Measurements from ENCODE around the gene CETP. TPM values are rescaled to one million over a fixed set of nuclear protein-coding genes. Genes with fewer than 3 reads are reported as not detected.

The CETP gene
- total and polyA plus RNA-seq, 2 of the 13 experiments (the other 11 are each of a cell fraction or from before 2014, with no cell fraction given): 0.31 to 9.8 TPM

DNA sequence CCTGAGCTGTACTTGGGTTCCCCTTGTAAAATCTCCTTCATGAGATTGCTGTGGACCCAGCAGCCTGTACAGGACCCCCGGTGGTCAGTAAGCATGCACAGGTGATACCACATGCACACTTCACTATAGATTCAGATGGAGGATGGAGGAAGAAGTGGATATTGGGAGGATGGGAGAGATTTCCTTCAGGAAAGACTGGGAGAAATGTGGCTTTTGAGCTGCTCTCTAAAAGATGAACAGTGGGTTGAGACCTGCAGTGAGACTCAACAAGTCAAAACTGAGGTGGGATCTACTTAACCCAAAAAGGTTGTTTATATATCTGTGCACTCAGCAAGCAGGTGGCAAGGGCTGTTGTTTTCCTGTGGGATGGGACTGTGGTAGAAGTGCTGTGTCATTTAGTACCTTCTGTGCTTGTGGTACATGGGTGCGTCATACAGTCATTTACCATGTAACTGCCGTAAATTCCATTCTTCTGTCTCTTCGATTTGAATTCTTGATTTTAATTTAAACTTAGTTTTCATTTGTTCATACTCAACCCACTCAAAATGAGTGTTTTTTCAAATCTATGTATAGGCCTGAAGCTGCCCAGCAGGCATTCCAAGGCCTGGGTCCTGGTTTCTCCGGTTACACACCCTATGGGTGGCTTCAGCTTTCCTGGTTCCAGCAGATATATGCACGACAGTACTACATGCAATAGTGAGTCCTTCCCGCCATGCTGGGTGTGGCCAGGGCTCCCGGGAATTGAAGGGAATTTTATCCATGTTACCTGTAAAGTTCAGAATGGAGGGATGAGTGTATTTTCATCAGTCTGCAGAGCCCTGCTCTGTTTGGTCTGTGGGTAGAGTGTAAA lies 22.9 kb upstream of the CETP start:
- CTCF ChIA-PET (ENCODE audit: low intra/inter-chr PET ratio, low total read pairs): no interaction called here
- peaks cover 48 to 89% of the 10 kb centered on the region in 2 experiments for H3K36me3 ChIP-seq (replicated peaks in 1 of 2; ENCODE audit: control insufficient read depth in 1 of 2, insufficient read depth in 2 of 2, low read length in 2 of 2)
- H3K79me2 ChIP-seq (ENCODE audit: insufficient read depth, low read length): peaks cover 47% of the 10 kb centered on the region
- H3K4me2 ChIP-seq (ENCODE audit: low read depth, low read length): no peak overlapping the region
- no peak for FAIRE-seq
- no peaks in the 10 kb centered on the region for H3K9me3 ChIP-seq (ENCODE audit: low read length)
- H4K20me1 ChIP-seq (ENCODE audit: insufficient read depth, low read length): peaks cover 92% of the 10 kb centered on the region
- in situ Hi-C loops (cut with HindIII; ENCODE audit: extremely low pct_ligation_motif_present, low pct_unique_long_range_greater_than_20kb): no loop called here
- intact Hi-C loops (cut with micrococcal nuclease; ENCODE audit: unreplicated experiment): no loop called here
- H3K9ac ChIP-seq (ENCODE audit: insufficient read depth, low read depth, low read length): no peak overlapping the region
- BruUV-seq (replicated peaks): no TSS peak
- ATAC-seq: peak; percentile 26
- no peaks in the 10 kb centered on the region; a peak in 1 of 5 replicates for H3K27me3 ChIP-seq (ENCODE audit: control insufficient read depth in 1 of 2, insufficient read depth in 2 of 2, low read length in 2 of 2)
- H3K27ac ChIP-seq (ENCODE audit: extremely low read length, insufficient read depth, low read length): no peak overlapping the region
- POLR2A ChIA-PET: interaction anchor here (0.5 to 1.8 kb wide), 4 partner anchors 8 to 75 kb away, joined by 3 to 7 read pairs (median 4); no protein-coding TSS in a partner anchor
- no peak for DNase-seq (ENCODE audit: low spot score)
- 93% methylated on average over 8 of the region's 8 CpGs for WGBS (ENCODE audit: low lambda C conversion rate)
- no peak overlapping the region for H3K4me3 ChIP-seq (replicated peaks in 1 of 3; ENCODE audit: insufficient read depth in 1 of 3, low read depth in 2 of 3, low read length in 3 of 3)
- H3K4me1 ChIP-seq (ENCODE audit: insufficient read depth, low read length): peaks cover 60% of the 10 kb centered on the region
- no peak overlapping the region for H2AFZ ChIP-seq (ENCODE audit: low read length)
- TF ChIP-seq CEBPG (CRISPR knock-in tag; IDR thresholded peaks at IDR 0.05) (no peak), NFYB (CRISPR knock-in tag; IDR thresholded peaks at IDR 0.05) (no peak), POLR2AphosphoS2 (IDR thresholded peaks at IDR 0.05; ENCODE audit: low read depth, low read length) (peak; percentile 77), RBFOX2 (IDR thresholded peaks at IDR 0.05; ENCODE audit: low read depth, low read length) (peak; percentile 73), NCOR1 (IDR thresholded peaks at IDR 0.05; ENCODE audit: borderline replicate concordance, low read length) (no peak), SOX13 (IDR thresholded peaks at IDR 0.05) (no peak), SOX13 (CRISPR knock-in tag; conservative IDR thresholded peaks at IDR 0.05 in 1 of 2, IDR thresholded peaks at IDR 0.05 in 1 of 2) (peak in 1 of 2 experiments; percentile 64; a peak in 1 of 4 replicates), BHLHE40 (IDR thresholded peaks at IDR 0.05; ENCODE audit: low read length) (no peak), RBM22 (optimal IDR thresholded peaks at IDR 0.05; ENCODE audit: low read length) (peak; percentile 92), NFE2L2 (IDR thresholded peaks at IDR 0.05; ENCODE audit: low read length) (0 out of 2 replicates have a peak, but pooled peaks have one; percentile 36), ZBTB34 (CRISPR knock-in tag; IDR thresholded peaks at IDR 0.05) (no peak), ATF3 (CRISPR knock-in tag; IDR thresholded peaks at IDR 0.05) (no peak), PAF1 (CRISPR knock-in tag; IDR thresholded peaks at IDR 0.05) (0 out of 2 replicates have a peak, but pooled peaks have one; percentile 55), POLR2AphosphoS5 (IDR thresholded peaks at IDR 0.05; ENCODE audit: low read depth, low read length) (peak; percentile 61; the same call in 1 of the 2 replicates)
- TF ChIP-seq, protein P1, sequence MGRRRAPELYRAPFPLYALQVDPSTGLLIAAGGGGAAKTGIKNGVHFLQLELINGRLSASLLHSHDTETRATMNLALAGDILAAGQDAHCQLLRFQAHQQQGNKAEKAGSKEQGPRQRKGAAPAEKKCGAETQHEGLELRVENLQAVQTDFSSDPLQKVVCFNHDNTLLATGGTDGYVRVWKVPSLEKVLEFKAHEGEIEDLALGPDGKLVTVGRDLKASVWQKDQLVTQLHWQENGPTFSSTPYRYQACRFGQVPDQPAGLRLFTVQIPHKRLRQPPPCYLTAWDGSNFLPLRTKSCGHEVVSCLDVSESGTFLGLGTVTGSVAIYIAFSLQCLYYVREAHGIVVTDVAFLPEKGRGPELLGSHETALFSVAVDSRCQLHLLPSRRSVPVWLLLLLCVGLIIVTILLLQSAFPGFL (CRISPR knock-in tag; IDR thresholded peaks at IDR 0.05): no peak
